ENCODE measurements around the gene SHE. TPM values are rescaled to one million over a fixed set of nuclear protein-coding genes. Genes with fewer than 3 reads are reported as not detected.

The SHE gene
- total and polyA plus RNA-seq, 2 donors (not counting 3 experiments of a cell fraction or from before 2014, with no cell fraction given), result 30.1 to 52.7 TPM

DNA sequence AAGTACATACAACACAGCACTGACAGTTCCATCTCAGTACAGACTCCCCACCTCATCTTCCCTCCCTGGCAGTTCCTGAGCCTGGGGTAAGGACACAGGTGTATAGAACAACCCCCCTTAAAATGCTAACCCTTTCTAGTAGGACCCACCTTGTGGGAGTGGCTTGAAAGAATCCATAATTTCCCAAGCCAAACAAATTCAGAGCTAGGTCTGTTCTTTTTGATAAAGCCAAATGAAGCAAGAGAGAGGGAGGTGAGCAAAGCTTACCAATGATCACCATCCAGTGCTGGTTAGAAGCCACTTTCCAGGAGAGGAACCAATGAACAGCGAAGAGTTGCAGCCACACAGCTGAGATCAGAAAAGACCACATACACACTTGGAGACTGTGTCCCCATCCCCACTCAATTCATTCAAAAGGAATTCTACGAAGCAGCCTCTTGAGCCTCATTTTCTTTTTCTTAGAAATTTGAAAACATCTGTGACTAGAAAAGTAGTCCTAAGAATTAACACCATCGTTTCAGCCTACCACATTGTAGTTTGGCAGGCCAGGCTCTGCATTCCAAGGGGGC lies 47.1 kb upstream of the SHE start:
- no peak for TF ChIP-seq GATA2 (IDR thresholded peaks at IDR 0.05; ENCODE audit: insufficient read depth, insufficient read length, low read depth, low read length)
- TF ChIP-seq POLR2AphosphoS5 (IDR thresholded peaks at IDR 0.05; ENCODE audit: insufficient read depth, low read depth, low read length), result no peak
- no peak for TF ChIP-seq JUN (IDR thresholded peaks at IDR 0.05; ENCODE audit: borderline replicate concordance, insufficient read depth, insufficient read length, low read depth)
- no peak for TF ChIP-seq EZH2 (IDR thresholded peaks at IDR 0.05; ENCODE audit: borderline replicate concordance, low read depth, low read length, severe bottlenecking)
- TF ChIP-seq, protein P1, sequence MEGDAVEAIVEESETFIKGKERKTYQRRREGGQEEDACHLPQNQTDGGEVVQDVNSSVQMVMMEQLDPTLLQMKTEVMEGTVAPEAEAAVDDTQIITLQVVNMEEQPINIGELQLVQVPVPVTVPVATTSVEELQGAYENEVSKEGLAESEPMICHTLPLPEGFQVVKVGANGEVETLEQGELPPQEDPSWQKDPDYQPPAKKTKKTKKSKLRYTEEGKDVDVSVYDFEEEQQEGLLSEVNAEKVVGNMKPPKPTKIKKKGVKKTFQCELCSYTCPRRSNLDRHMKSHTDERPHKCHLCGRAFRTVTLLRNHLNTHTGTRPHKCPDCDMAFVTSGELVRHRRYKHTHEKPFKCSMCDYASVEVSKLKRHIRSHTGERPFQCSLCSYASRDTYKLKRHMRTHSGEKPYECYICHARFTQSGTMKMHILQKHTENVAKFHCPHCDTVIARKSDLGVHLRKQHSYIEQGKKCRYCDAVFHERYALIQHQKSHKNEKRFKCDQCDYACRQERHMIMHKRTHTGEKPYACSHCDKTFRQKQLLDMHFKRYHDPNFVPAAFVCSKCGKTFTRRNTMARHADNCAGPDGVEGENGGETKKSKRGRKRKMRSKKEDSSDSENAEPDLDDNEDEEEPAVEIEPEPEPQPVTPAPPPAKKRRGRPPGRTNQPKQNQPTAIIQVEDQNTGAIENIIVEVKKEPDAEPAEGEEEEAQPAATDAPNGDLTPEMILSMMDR (IDR thresholded peaks at IDR 0.05; ENCODE audit: extremely low read depth in 1 of 2, insufficient read depth in 1 of 2, low read depth in 1 of 2, low read length in 2 of 2), result no peak
- TF ChIP-seq, protein P2, sequence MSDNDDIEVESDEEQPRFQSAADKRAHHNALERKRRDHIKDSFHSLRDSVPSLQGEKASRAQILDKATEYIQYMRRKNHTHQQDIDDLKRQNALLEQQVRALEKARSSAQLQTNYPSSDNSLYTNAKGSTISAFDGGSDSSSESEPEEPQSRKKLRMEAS (IDR thresholded peaks at IDR 0.05; ENCODE audit: insufficient read depth, insufficient read length), result no peak
- TF ChIP-seq MYC (IDR thresholded peaks at IDR 0.05; ENCODE audit: low read depth, low read length), result no peak
- TF ChIP-seq FOS (IDR thresholded peaks at IDR 0.05; ENCODE audit: borderline replicate concordance, insufficient read depth, low read length), result no peak
- no peak overlapping the region for H3K4me2 ChIP-seq (ENCODE audit: insufficient read depth, low read length)
- no peak for FAIRE-seq
- no peaks in the 10 kb centered on the region for H3K9me1 ChIP-seq (replicated peaks; ENCODE audit: control insufficient read depth, extremely low read depth, insufficient read depth, low read length)
- H3K36me3 ChIP-seq (ENCODE audit: control insufficient read depth in 2 of 2, extremely low read depth in 1 of 2, insufficient read depth in 2 of 2, low read length in 2 of 2), result peaks cover 40 to 46% of the 10 kb centered on the region in 2 experiments
- no peaks in the 10 kb centered on the region for H3K9me3 ChIP-seq (replicated peaks; ENCODE audit: control insufficient read depth, insufficient read depth, low read length)
- intact Hi-C loops (cut with micrococcal nuclease) (no loop called here), dilution Hi-C loops (cut with MboI; ENCODE audit: extremely low pct_ligation_motif_present, low sequenced_read_pairs) (no loop called here)
- H4K20me1 ChIP-seq (replicated peaks; ENCODE audit: control insufficient read depth, extremely low read depth, insufficient read depth, low read length), result no peaks in the 10 kb centered on the region
- ChIA-PET CTCF (interaction anchor here (7.4 kb wide), 1 partner anchor 67 kb away, joined by 489 read pairs; no protein-coding TSS in a partner anchor), POLR2A (interaction anchor here (0.5 kb wide), 1 partner anchor 59 kb away, joined by 8 read pairs; no protein-coding TSS in a partner anchor)
- peaks cover 3% of the 10 kb centered on the region for H3K79me2 ChIP-seq (ENCODE audit: control insufficient read depth, insufficient read depth, low read length)
- no peak for DNase-seq (ENCODE audit: low read depth, low spot score)
- BruUV-seq (replicated peaks), result no TSS peak
- H3K9ac ChIP-seq (replicated peaks; ENCODE audit: extremely low read depth, insufficient read depth, low read length), result no peak overlapping the region
- H3K4me3 ChIP-seq (replicated peaks in 1 of 3; ENCODE audit: insufficient read depth in 1 of 3, low read depth in 1 of 3, low read length in 3 of 3), result no peak overlapping the region
- H3K27me3 ChIP-seq (ENCODE audit: control insufficient read depth in 2 of 2, insufficient read depth in 2 of 2, low read length in 2 of 2), result no peaks in the 10 kb centered on the region
- no peaks in the 10 kb centered on the region for H3K4me1 ChIP-seq (ENCODE audit: control insufficient read depth, extremely low read depth, insufficient read depth, low read length)
- H2AFZ ChIP-seq (ENCODE audit: low read depth, low read length), result no peak overlapping the region
- no peak overlapping the region for H3K27ac ChIP-seq (ENCODE audit: insufficient read depth, low read depth, low read length)
